HFF-Myc (cell line): ENCODE results near the gene NADK.

Experiments
- DNase-seq: peaks from one replicate; pipeline ENCODE4 v3.0.0-alpha.2; 2011; ENCODE audit warnings: low read depth; ENCODE audit errors: extremely low read depth
- H3K4me3 ChIP-seq: replicated peaks from 2 replicates; pipeline ENCODE4 v1.5.1; 2011; ENCODE audit warnings: low read depth, mild to moderate bottlenecking, control low read depth, low read length
- TF ChIP-seq, protein P1 (sequence below): IDR thresholded peaks from 2 replicates; pipeline ENCODE4 v1.5.1; 2012; ENCODE audit warnings: mild to moderate bottlenecking, low read depth, low read length, control low read depth; ENCODE audit errors: missing control alignments

NADK gene

DNA sequence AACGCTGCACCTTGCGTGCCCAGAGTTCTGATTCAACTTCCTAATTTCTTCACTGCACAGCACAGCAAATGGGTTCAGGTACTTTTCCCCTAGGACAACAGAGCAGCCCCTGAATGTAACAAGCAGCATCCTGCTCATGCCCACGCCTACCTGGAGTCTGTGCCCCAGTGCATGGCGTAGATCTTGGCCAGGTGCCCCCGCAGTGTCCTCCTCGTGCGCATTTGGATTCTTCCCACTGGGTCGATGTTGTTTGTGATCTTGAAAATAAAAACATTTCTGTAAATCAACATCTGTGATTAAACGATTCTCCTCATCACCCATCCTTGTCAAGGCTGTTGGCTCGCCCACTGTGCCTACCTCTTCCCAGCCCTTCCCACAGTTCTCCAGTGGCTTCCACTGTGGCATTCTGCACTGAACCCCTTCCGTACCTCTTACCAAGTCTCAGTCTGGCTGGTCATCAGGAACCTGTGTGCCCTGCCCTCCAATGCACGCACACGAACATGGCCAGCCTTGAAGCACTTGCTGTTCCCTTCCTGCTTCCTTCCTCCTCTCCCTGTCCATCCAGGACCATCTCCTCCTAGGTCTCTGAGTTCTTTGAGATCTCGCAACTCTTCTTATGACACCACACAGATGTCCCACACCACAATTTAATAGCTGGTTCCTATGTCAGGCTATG lies 37.5 kb upstream of the NADK start:
- no peak for DNase-seq
- TF ChIP-seq, protein P1, sequence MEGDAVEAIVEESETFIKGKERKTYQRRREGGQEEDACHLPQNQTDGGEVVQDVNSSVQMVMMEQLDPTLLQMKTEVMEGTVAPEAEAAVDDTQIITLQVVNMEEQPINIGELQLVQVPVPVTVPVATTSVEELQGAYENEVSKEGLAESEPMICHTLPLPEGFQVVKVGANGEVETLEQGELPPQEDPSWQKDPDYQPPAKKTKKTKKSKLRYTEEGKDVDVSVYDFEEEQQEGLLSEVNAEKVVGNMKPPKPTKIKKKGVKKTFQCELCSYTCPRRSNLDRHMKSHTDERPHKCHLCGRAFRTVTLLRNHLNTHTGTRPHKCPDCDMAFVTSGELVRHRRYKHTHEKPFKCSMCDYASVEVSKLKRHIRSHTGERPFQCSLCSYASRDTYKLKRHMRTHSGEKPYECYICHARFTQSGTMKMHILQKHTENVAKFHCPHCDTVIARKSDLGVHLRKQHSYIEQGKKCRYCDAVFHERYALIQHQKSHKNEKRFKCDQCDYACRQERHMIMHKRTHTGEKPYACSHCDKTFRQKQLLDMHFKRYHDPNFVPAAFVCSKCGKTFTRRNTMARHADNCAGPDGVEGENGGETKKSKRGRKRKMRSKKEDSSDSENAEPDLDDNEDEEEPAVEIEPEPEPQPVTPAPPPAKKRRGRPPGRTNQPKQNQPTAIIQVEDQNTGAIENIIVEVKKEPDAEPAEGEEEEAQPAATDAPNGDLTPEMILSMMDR = no peak
- H3K4me3 ChIP-seq = no peak overlapping the region

DNA sequence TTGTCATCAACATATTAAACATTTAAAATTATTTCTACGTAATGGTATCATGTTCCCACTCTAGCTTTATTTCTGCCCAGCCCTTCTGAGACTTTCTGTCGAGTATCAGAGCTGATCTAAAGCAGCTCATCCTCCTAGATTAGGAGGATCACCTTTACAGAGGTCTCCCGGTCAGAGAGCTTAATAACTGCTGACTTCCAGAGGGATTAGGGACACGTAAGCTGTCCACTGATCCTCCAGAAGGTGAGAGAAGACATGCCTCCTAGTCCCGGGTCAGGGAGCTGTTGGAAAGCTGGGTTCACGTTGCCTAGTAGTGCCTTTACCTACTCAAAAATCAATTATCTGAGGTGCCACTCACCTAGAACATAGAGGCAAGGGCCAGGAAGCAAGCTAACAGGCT lies 31.2 kb upstream of the NADK start:
- TF ChIP-seq, protein P1 = no peak
- DNase-seq = no peak

DNA sequence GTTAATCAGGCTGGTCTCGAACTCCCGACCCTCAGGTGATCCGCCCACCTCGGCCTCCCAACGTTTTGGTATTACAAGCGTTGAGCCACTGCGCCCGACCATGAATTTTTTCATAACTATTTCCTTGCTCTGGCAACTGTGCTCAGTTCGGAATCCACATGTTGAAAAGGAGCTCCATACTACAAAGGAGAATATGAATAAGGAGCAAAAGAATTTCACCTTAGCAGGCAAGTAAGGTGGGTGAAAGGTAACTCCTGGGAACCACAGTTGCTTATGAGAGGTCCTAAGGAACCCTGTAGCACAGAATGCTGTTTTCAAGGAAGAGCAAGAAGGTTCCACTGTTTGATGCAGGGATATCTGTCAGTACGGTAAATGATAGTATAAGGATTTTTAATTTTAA lies 29.9 kb upstream of the NADK start:
- H3K4me3 ChIP-seq = no peak overlapping the region
- TF ChIP-seq, protein P1 = no peak
- no peak for DNase-seq

More for the DNA sequence above, 31.2 kb upstream of the NADK start:
- H3K4me3 ChIP-seq = no peak overlapping the region

DNA sequence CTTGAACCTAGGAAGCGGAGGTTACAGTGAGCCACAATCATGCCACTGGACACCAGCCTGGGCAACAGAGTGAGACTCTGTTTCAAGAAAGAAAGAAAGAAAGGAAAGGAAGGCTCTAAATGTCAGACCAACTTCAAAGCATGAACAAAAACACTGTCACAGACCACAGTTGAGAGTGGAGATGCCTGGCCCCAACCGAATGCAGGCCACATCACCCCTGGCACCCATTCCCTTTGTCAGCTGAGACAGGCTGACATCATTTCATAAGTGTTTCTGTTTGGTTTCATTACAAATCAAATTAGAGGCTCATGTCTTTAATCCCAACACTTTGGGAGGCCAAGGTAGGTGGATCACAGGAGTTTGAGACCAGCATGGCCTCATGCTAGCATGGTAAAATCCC lies 28.6 kb upstream of the NADK start:
- no peak overlapping the region for H3K4me3 ChIP-seq
- TF ChIP-seq, protein P1 = no peak
- no peak for DNase-seq

DNA sequence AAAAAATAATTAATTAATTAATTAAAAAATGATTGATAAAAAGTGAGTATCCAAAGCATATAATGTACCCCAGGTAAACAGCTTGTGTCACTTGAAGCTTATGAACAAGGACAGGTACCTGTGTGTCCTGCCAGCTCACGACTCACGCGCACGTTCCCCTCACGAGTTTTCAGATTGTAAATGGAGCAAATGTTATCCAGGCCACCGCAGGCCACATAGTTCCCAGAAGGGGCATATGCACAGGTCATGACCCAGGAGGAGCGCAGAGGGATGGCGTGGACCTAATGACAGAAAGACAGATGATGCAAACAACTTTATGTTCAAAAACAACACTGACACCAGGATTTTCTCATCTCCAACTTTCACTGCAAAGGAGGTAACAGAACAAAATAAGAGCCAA lies 26.0 kb upstream of the NADK start:
- DNase-seq = no peak
- TF ChIP-seq, protein P1 = no peak
- no peak overlapping the region for H3K4me3 ChIP-seq

DNA sequence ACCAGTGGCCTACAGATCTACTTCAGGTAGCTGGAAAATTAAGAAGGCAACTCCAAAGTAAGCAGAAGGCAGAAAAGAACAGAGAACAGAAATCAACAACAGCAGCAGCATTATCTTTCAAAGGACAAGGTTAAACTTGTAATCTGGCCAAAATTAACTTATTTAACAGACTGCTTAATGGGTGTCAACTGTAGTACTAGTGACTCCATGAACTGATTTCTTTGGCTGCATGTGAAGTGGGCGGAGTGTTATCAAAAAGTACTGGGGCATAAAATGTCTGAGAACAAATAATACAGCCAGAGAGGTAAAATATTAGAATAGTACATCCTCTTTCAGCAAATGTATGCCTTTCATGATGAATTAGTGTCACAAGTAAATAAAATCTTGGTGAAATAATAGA lies 24.6 kb upstream of the NADK start:
- H3K4me3 ChIP-seq = no peak overlapping the region
- TF ChIP-seq, protein P1 = no peak
- DNase-seq = no peak

DNA sequence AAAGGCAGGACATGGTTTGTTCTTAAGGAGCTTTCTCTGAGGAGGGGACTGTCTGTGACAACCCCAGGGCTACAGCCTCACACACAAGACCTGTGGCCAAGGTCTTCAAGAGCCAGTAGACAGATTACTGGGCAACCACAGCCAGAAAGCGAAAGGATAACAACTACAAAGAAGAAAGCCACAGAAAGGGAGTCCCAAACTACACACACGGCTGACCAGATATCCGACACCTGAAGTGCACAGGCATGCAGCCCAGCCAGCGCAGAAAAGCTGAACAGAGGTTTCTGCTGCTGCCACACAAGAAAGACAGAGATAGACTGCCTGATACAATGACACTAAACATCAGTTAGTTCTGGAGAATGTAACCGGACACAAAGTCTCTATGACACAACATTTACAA lies 21.4 kb upstream of the NADK start:
- H3K4me3 ChIP-seq = no peak overlapping the region
- TF ChIP-seq, protein P1 = no peak
- no peak for DNase-seq
